ENCODE results near the gene PRPF6. TPM values are rescaled to one million over a fixed set of nuclear protein-coding genes. Genes with fewer than 3 reads are reported as not detected.

The PRPF6 gene
- total and polyA plus RNA-seq, 2 of the 13 experiments (the other 11 are each of a cell fraction or from before 2014, with no cell fraction given) = 63.7 to 101 TPM

GRCh38 chr20:64041781-64042053 is 60.8 kb downstream of the PRPF6 start (continued):
- no peak for TF ChIP-seq ZNF704 (CRISPR knock-in tag; IDR thresholded peaks at IDR 0.05; ENCODE audit: borderline replicate concordance)
- no peak for TF ChIP-seq KLF9 (CRISPR knock-in tag; IDR thresholded peaks at IDR 0.05; ENCODE audit: low read depth)
- no peak for TF ChIP-seq REL (CRISPR knock-in tag; conservative IDR thresholded peaks at IDR 0.05)
- no peak; the same call in 1 of the 2 replicates for TF ChIP-seq ZSCAN20 (CRISPR knock-in tag; IDR thresholded peaks at IDR 0.05; ENCODE audit: borderline replicate concordance)
- TF ChIP-seq ZNF362 (CRISPR knock-in tag; IDR thresholded peaks at IDR 0.05; ENCODE audit: borderline replicate concordance) = no peak
- no peak for TF ChIP-seq TCF7L2 (IDR thresholded peaks at IDR 0.05; ENCODE audit: low read depth, low read length)
- no peak for TF ChIP-seq ZNF614 (CRISPR knock-in tag; IDR thresholded peaks at IDR 0.05; ENCODE audit: borderline replicate concordance)
- TF ChIP-seq JUN (CRISPR knock-in tag; IDR thresholded peaks at IDR 0.05) = no peak
- no peak for TF ChIP-seq ZMAT5 (CRISPR knock-in tag; IDR thresholded peaks at IDR 0.05; ENCODE audit: borderline replicate concordance, low read depth)
- TF ChIP-seq ZNF572 (CRISPR knock-in tag; IDR thresholded peaks at IDR 0.05) = no peak
- no peak for TF ChIP-seq ZNF7 (CRISPR knock-in tag; IDR thresholded peaks at IDR 0.05)
- no peak for TF ChIP-seq ZNF281 (CRISPR knock-in tag; IDR thresholded peaks at IDR 0.05; ENCODE audit: borderline replicate concordance)
- TF ChIP-seq ZBTB7B (CRISPR knock-in tag; IDR thresholded peaks at IDR 0.05) = no peak
- TF ChIP-seq AHR (CRISPR knock-in tag; IDR thresholded peaks at IDR 0.05) = no peak
- TF ChIP-seq MYC (CRISPR knock-in tag; IDR thresholded peaks at IDR 0.05; ENCODE audit: borderline replicate concordance) = no peak
- no peak for TF ChIP-seq ZNF496 (CRISPR knock-in tag; IDR thresholded peaks at IDR 0.05; ENCODE audit: insufficient replicate concordance)
- TF ChIP-seq ZNF317 (CRISPR knock-in tag; IDR thresholded peaks at IDR 0.05) = no peak
- TF ChIP-seq DNMT1 (CRISPR knock-in tag; IDR thresholded peaks at IDR 0.05) = no peak
- no peak for TF ChIP-seq GPN1 (CRISPR knock-in tag; IDR thresholded peaks at IDR 0.05; ENCODE audit: borderline replicate concordance)
- no peak for TF ChIP-seq FUBP1 (CRISPR knock-in tag; IDR thresholded peaks at IDR 0.05; ENCODE audit: borderline replicate concordance)
- TF ChIP-seq ZNF513 (CRISPR knock-in tag; conservative IDR thresholded peaks at IDR 0.05) = no peak
- no peak for TF ChIP-seq SALL1 (CRISPR knock-in tag; IDR thresholded peaks at IDR 0.05)
- no peak for TF ChIP-seq SOX6 (IDR thresholded peaks at IDR 0.05)
- no peak for TF ChIP-seq SOX6 (CRISPR knock-in tag; IDR thresholded peaks at IDR 0.05)

All from HepG2 (cell line).